ENCODE measurements around the gene ATP6V0A1. TPM values are rescaled to one million over a fixed set of nuclear protein-coding genes. Genes with fewer than 3 reads are reported as not detected.
A peak's percentile ranks its signal among the peaks of the same experiment; 100 is the strongest.

Gene ATP6V0A1
- total and polyA plus RNA-seq, 3 donors from 2014 or later: 89.9 to 143 (median 131) TPM

DNA sequence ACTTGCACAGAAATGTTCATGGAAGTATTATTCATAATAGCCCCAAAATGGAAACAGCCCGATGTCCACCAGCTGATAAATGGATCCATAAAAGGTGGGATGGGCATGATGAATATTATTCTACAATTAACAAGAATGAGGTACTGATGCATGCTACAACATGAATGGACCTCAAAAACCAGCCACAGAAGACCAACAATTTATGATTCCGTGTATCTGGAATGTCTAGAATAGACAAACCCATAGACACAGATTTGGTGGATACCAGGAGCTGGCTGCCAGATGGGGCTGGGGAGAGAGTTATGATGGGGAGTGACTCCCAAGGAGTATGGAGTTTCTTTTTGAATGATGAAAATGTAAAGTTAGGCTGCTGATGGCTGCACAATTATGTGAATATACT lies 66.5 kb downstream of the ATP6V0A1 start:
- 70 to 81% methylated on average over 2 of the region's 2 CpGs for WGBS, 2 donors
- intact Hi-C loops (cut with DNase I; ENCODE audit: low total_unique reads): loop anchor here (10.0 kb wide), 1 partner anchor 100 kb away; the partner anchor contains the start of gene CAVIN1
- Histone ChIP-seq H3K4me1 (peaks cover 55% of the 10 kb centered on the region), H3K9me3 (no peaks in the 10 kb centered on the region), H3K4me3 (no peak overlapping the region), H3K27me3 (no peaks in the 10 kb centered on the region), H3K27ac (peak overlapping the region in 1 of 2 donors; percentile 93), H3K36me3 (ENCODE audit: low read depth, missing control alignments) (no peaks in the 10 kb centered on the region)
- no peak for DNase-seq
- TF ChIP-seq, protein P1, sequence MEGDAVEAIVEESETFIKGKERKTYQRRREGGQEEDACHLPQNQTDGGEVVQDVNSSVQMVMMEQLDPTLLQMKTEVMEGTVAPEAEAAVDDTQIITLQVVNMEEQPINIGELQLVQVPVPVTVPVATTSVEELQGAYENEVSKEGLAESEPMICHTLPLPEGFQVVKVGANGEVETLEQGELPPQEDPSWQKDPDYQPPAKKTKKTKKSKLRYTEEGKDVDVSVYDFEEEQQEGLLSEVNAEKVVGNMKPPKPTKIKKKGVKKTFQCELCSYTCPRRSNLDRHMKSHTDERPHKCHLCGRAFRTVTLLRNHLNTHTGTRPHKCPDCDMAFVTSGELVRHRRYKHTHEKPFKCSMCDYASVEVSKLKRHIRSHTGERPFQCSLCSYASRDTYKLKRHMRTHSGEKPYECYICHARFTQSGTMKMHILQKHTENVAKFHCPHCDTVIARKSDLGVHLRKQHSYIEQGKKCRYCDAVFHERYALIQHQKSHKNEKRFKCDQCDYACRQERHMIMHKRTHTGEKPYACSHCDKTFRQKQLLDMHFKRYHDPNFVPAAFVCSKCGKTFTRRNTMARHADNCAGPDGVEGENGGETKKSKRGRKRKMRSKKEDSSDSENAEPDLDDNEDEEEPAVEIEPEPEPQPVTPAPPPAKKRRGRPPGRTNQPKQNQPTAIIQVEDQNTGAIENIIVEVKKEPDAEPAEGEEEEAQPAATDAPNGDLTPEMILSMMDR (IDR thresholded peaks at IDR 0.05): no peak
- no peak for TF ChIP-seq POLR2A (IDR thresholded peaks at IDR 0.05)

DNA sequence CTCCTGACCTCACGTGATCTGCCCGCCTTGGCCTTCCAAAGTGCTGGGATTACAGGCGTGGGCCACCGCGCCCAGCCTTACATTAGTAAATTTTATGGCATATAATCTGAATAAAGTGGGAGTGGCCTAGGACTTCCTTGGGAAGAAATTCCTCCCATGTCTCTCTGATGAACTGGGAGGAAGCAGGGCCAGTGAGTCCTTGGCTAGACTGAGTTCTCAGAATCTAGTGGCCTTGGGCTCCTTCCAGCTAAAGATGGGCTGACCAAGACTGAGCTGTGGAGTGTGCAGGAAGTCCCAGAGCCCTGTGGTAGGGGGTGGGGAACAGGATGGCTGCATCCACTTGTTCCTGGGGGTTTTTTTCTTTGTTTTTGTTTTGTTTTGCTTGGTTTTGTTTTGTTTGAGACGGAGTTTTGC lies 67.4 kb downstream of the ATP6V0A1 start:
- H3K4me1 ChIP-seq: peaks cover 46% of the 10 kb centered on the region
- peak; percentile 88 for DNase-seq

DNA sequence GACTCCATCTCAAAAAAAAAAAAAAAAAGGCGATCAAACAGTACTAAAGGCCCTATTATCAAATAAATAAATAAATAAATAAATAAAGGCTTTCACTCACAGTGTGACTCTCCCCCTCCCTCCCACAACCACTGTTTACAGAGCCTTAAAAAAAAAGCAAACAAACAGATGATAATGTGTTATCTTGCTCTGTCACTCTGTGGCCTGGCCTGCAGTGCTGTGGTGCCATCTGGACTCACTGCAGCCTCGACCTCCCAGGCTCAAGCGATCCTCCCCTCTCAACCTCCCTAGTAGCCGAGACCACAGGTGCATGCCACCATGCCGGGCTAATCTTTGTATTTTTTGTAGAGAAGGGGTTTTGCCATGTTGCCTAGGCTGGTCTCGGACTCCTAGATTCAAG lies 69.3 kb downstream of the ATP6V0A1 start:
- H3K9me3 ChIP-seq: no peaks in the 10 kb centered on the region
- no peaks in the 10 kb centered on the region for H3K36me3 ChIP-seq (ENCODE audit: low read depth, missing control alignments)
- no peak overlapping the region for H3K4me3 ChIP-seq
- no peak for DNase-seq
- H3K27ac ChIP-seq: no peak overlapping the region
- H3K27me3 ChIP-seq: no peaks in the 10 kb centered on the region
- TF ChIP-seq, protein P1 (IDR thresholded peaks at IDR 0.05): no peak
- no peak for TF ChIP-seq POLR2A (IDR thresholded peaks at IDR 0.05)
- peaks cover 30% of the 10 kb centered on the region for H3K4me1 ChIP-seq
- 91 to 92% methylated on average over 6 of the region's 6 CpGs for WGBS, 2 donors
- intact Hi-C loops (cut with DNase I; ENCODE audit: low total_unique reads): loop anchor here (10.0 kb wide), 1 partner anchor 103 kb away; the partner anchor contains the start of gene CAVIN1

More for the DNA sequence above, 67.4 kb downstream of the ATP6V0A1 start:
- no peaks in the 10 kb centered on the region for H3K27me3 ChIP-seq
- no peaks in the 10 kb centered on the region for H3K36me3 ChIP-seq (ENCODE audit: low read depth, missing control alignments)
- WGBS, 2 donors: 47 to 53% methylated on average over 6 of the region's 6 CpGs
- TF ChIP-seq, protein P1 (IDR thresholded peaks at IDR 0.05): no peak
- no peaks in the 10 kb centered on the region for H3K9me3 ChIP-seq
- H3K4me3 ChIP-seq: no peak overlapping the region
- intact Hi-C loops (cut with DNase I; ENCODE audit: low total_unique reads): loop anchor here (10.0 kb wide), 1 partner anchor 101 kb away; the partner anchor contains the start of gene CAVIN1
- H3K27ac ChIP-seq: peak overlapping the region; percentile 9 to 93

DNA sequence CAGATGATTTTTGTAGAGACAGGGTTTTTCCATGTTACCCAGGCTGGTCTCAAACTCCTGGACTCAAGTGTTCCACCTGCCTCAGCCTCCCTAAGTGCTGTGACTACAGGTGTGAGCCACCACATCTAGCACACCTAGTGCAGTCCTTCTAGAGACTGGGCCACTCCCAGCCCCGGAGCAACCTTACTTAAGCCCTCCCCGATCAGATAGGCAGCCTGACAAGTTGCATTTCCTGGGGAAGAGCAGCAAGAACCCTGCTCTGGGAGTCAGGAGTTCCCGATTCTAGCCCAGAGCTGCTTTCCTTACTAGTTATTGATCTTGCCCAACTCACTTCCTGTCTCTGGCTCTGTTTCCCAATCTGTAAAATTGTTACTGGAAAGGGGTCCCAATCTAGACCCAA lies 70.4 kb downstream of the ATP6V0A1 start:
- no peak for DNase-seq
- intact Hi-C loops (cut with DNase I; ENCODE audit: low total_unique reads): loop anchor here (10.0 kb wide), 1 partner anchor 104 kb away; the partner anchor contains the start of gene CAVIN1
- Histone ChIP-seq H3K27me3 (no peaks in the 10 kb centered on the region), H3K4me3 (no peak overlapping the region), H3K4me1 (peaks cover 28% of the 10 kb centered on the region), H3K27ac (no peak overlapping the region), H3K36me3 (ENCODE audit: low read depth, missing control alignments) (no peaks in the 10 kb centered on the region), H3K9me3 (no peaks in the 10 kb centered on the region)
- 74 to 77% methylated on average over 2 to 3 of the region's 3 CpGs for WGBS, 2 donors
- TF ChIP-seq, protein P1 (IDR thresholded peaks at IDR 0.05): no peak

DNA sequence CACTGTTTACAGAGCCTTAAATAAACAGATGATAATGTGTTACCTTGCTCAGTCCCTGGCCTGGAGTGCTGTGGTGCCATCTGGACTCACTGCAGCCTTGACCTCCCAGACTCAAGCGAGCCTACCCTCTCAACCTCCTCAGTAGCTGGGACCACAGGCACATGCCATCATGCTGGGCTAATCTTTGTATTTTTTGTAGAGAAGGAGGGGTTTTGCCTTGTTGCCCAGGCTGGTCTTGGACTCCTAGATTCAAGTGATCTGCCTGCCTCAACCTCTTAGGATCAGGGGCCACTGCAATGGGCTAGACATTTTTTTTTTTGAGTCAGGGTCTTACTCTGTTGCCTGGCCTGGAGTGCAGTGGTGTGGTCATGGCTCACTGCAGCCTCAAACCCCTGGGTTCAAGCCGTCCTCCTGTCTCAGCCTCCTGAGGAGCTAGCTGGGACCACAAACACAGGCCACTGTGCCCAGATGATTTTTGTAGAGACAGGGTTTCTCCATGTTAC lies 72.3 kb downstream of the ATP6V0A1 start:
- H3K9me3 ChIP-seq: no peaks in the 10 kb centered on the region
- intact Hi-C loops (cut with DNase I; ENCODE audit: low total_unique reads): no loop called here
- peak overlapping the region in 1 of 2 donors; percentile 85 for H3K27ac ChIP-seq
- no peak for DNase-seq
- H3K36me3 ChIP-seq (ENCODE audit: low read depth, missing control alignments): no peaks in the 10 kb centered on the region
- H3K4me3 ChIP-seq: no peak overlapping the region
- H3K4me1 ChIP-seq: peaks cover 22% of the 10 kb centered on the region
- 71 to 72% methylated on average over 2 of the region's 2 CpGs for WGBS, 2 donors
- H3K27me3 ChIP-seq: no peaks in the 10 kb centered on the region
- TF ChIP-seq, protein P1 (IDR thresholded peaks at IDR 0.05): no peak
- no peak for TF ChIP-seq POLR2A (IDR thresholded peaks at IDR 0.05)

Data from testis (tissue), 3 donors.